GM12878 (cell line): ENCODE measurements around the gene SEC22B.
"Not testable (repeated sequence)": the region's sequence is repeated elsewhere in the genome, so short reads cannot be mapped to it uniquely, and the experiment has no call there.

ENCODE experiments used
- NFYA ChIP-seq: IDR thresholded peaks from 2 replicates; pipeline ENCODE4 v1.6.1; 2011; ENCODE audit warnings: low read depth, mild to moderate bottlenecking, low read length, improper control_type of control experiment, borderline replicate concordance
- RELA ChIP-seq: fragments of 450-650 bp; IDR thresholded peaks from 2 replicates; pipeline ENCODE4 v1.8.0; 2014; ENCODE audit warnings: borderline replicate concordance; ENCODE audit not compliant: partially characterized antibody

GRCh38 chr1:120105288-120105687, 71.0 kb downstream of the SEC22B start:
- TF ChIP-seq RELA, NFYA: not testable (repeated sequence)
